HEK293 (cell line): Measurements from ENCODE around the gene TEX50.
"Not testable (repeated sequence)": the region's sequence is repeated elsewhere in the genome, so short reads cannot be mapped to it uniquely, and the experiment has no call there.

ENCODE experiments used
- MZF1 ChIP-seq: fragments of 450-650 bp; formaldehyde crosslinking; IDR thresholded peaks from 2 replicates; pipeline ENCODE4 v1.5.1; 2017; ENCODE audit warnings: missing biosample characterization, missing genetic modification characterization, borderline replicate concordance
- YY1 ChIP-seq: fragments of 450-650 bp; formaldehyde crosslinking; IDR thresholded peaks from 2 replicates; pipeline ENCODE4 v1.5.1; 2018; ENCODE audit warnings: missing biosample characterization, missing genetic modification characterization
- ZFP37 ChIP-seq: fragments of 450-650 bp; formaldehyde crosslinking; IDR thresholded peaks from 2 replicates; pipeline ENCODE4 v1.5.1; 2016; ENCODE audit warnings: missing biosample characterization, missing genetic modification characterization
- ZNF133 ChIP-seq: fragments of 450-650 bp; formaldehyde crosslinking; IDR thresholded peaks from 2 replicates; pipeline ENCODE4 v1.5.1; 2016; ENCODE audit warnings: missing biosample characterization, missing genetic modification characterization
- ZNF274 ChIP-seq, 2 experiments: fragments of 200-500 bp in 1 of 2; fragments of 450-650 bp in 1 of 2; sonication (Bioruptor generic) in 1 of 2; formaldehyde crosslinking in 1 of 2; IDR thresholded peaks; 2 replicates each; pipeline versions ENCODE4 v1.5.1 to v1.6.1; 2014 to 2016; ENCODE audit warnings: borderline replicate concordance in 1 of 2, inconsistent platforms in 1 of 2, low read length in 1 of 2, missing biosample characterization in 1 of 2, missing genetic modification characterization in 1 of 2
- ZNF423 ChIP-seq: fragments of 450-650 bp; formaldehyde crosslinking; IDR thresholded peaks from 2 replicates; pipeline ENCODE4 v1.5.1; 2016; ENCODE audit warnings: missing biosample characterization, missing genetic modification characterization
- ZNF747 ChIP-seq: fragments of 450-650 bp; formaldehyde crosslinking; IDR thresholded peaks from 2 replicates; pipeline ENCODE4 v1.5.1; 2016; ENCODE audit warnings: missing biosample characterization, missing genetic modification characterization
- TF ChIP-seq, protein P1 (sequence below): fragments of 450-650 bp; formaldehyde crosslinking; IDR thresholded peaks from 2 replicates; pipeline ENCODE4 v1.5.1; 2016; ENCODE audit warnings: missing biosample characterization, missing genetic modification characterization
- TF ChIP-seq, protein P2 (sequence below): fragments of 450-650 bp; formaldehyde crosslinking; IDR thresholded peaks from 2 replicates; pipeline ENCODE4 v1.5.1; 2016; ENCODE audit warnings: missing biosample characterization, missing genetic modification characterization
- TF ChIP-seq, protein P3 (sequence below): fragments of 450-650 bp; formaldehyde crosslinking; IDR thresholded peaks from 2 replicates; pipeline ENCODE4 v1.5.1; 2017; ENCODE audit warnings: missing biosample characterization, missing genetic modification characterization

DNA sequence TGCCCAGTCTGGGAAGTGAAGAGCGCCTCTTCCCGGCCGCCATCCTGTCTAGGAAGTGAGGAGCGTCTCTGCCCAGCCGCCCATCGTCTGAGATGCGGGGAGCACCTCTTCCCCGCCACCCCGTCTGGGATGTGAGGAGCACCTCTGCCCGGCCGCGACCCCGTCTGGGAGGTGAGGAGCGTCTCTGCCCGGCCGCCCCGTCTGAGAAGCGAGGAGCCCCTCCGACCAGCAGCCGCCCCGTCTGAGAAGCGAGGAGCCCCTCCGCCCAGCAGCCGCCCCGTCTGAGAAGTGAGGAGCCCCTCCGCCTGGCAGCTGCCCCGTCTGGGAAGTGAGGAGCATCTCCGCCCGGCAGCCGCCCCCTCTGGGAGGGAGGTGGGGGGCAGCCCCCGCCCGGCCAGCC is 22.1 kb upstream of the TEX50 start:
- TF ChIP-seq, protein P1, sequence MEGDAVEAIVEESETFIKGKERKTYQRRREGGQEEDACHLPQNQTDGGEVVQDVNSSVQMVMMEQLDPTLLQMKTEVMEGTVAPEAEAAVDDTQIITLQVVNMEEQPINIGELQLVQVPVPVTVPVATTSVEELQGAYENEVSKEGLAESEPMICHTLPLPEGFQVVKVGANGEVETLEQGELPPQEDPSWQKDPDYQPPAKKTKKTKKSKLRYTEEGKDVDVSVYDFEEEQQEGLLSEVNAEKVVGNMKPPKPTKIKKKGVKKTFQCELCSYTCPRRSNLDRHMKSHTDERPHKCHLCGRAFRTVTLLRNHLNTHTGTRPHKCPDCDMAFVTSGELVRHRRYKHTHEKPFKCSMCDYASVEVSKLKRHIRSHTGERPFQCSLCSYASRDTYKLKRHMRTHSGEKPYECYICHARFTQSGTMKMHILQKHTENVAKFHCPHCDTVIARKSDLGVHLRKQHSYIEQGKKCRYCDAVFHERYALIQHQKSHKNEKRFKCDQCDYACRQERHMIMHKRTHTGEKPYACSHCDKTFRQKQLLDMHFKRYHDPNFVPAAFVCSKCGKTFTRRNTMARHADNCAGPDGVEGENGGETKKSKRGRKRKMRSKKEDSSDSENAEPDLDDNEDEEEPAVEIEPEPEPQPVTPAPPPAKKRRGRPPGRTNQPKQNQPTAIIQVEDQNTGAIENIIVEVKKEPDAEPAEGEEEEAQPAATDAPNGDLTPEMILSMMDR (tag by site-specific recombination): not testable (repeated sequence)
- TF ChIP-seq ZNF274 (IDR thresholded peaks at IDR 0.05; ENCODE audit: low read length); ZNF274 (tag by site-specific recombination; IDR thresholded peaks at IDR 0.05; ENCODE audit: borderline replicate concordance); MZF1; YY1 (tag by site-specific recombination); ZNF423 (tag by site-specific recombination); ZFP37; ZNF747; ZNF133: not testable (repeated sequence)
- TF ChIP-seq, protein P2, sequence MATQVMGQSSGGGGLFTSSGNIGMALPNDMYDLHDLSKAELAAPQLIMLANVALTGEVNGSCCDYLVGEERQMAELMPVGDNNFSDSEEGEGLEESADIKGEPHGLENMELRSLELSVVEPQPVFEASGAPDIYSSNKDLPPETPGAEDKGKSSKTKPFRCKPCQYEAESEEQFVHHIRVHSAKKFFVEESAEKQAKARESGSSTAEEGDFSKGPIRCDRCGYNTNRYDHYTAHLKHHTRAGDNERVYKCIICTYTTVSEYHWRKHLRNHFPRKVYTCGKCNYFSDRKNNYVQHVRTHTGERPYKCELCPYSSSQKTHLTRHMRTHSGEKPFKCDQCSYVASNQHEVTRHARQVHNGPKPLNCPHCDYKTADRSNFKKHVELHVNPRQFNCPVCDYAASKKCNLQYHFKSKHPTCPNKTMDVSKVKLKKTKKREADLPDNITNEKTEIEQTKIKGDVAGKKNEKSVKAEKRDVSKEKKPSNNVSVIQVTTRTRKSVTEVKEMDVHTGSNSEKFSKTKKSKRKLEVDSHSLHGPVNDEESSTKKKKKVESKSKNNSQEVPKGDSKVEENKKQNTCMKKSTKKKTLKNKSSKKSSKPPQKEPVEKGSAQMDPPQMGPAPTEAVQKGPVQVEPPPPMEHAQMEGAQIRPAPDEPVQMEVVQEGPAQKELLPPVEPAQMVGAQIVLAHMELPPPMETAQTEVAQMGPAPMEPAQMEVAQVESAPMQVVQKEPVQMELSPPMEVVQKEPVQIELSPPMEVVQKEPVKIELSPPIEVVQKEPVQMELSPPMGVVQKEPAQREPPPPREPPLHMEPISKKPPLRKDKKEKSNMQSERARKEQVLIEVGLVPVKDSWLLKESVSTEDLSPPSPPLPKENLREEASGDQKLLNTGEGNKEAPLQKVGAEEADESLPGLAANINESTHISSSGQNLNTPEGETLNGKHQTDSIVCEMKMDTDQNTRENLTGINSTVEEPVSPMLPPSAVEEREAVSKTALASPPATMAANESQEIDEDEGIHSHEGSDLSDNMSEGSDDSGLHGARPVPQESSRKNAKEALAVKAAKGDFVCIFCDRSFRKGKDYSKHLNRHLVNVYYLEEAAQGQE: not testable (repeated sequence)
- TF ChIP-seq, protein P3, sequence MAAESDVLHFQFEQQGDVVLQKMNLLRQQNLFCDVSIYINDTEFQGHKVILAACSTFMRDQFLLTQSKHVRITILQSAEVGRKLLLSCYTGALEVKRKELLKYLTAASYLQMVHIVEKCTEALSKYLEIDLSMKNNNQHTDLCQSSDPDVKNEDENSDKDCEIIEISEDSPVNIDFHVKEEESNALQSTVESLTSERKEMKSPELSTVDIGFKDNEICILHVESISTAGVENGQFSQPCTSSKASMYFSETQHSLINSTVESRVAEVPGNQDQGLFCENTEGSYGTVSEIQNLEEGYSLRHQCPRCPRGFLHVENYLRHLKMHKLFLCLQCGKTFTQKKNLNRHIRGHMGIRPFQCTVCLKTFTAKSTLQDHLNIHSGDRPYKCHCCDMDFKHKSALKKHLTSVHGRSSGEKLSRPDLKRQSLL (tag by site-specific recombination): not testable (repeated sequence)
